ENCODE results near the gene SEMA4C.
"Not testable (repeated sequence)": the region's sequence is repeated elsewhere in the genome, so short reads cannot be mapped to it uniquely, and the experiment has no call there.

DNA sequence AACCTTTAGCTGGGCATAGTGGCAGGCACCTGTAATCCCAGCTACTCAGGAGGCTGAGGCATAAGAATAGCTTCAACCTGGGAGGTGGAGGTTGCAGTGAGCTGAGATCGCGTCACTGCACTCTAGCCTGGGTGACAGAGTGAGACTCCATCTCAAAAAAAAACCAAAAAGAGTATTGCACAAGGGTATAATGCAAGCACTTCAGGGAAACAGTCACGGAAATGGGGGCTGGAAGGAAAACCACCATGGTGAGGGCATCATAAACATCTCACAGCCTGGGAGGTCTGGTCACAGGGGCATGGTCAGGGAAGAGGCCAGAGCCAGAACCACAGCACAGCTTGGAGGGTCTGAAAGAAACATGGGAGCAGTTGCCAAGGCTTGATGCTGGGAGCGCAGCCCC lies 6.8 kb downstream of the SEMA4C start:
- TF ChIP-seq, protein P1, sequence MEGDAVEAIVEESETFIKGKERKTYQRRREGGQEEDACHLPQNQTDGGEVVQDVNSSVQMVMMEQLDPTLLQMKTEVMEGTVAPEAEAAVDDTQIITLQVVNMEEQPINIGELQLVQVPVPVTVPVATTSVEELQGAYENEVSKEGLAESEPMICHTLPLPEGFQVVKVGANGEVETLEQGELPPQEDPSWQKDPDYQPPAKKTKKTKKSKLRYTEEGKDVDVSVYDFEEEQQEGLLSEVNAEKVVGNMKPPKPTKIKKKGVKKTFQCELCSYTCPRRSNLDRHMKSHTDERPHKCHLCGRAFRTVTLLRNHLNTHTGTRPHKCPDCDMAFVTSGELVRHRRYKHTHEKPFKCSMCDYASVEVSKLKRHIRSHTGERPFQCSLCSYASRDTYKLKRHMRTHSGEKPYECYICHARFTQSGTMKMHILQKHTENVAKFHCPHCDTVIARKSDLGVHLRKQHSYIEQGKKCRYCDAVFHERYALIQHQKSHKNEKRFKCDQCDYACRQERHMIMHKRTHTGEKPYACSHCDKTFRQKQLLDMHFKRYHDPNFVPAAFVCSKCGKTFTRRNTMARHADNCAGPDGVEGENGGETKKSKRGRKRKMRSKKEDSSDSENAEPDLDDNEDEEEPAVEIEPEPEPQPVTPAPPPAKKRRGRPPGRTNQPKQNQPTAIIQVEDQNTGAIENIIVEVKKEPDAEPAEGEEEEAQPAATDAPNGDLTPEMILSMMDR (IDR thresholded peaks at IDR 0.05), result not testable (repeated sequence)
- not testable (repeated sequence) for TF ChIP-seq FOXJ3 (CRISPR knock-in tag; IDR thresholded peaks at IDR 0.05); EP300 (IDR thresholded peaks at IDR 0.05; ENCODE audit: borderline replicate concordance in 1 of 2, low read depth in 1 of 2, low read length in 1 of 2); ELF1 (IDR thresholded peaks at IDR 0.05); SMC3 (IDR thresholded peaks at IDR 0.05; ENCODE audit: low read depth, low read length); FOSL2 (IDR thresholded peaks at IDR 0.05; ENCODE audit: borderline replicate concordance, low read depth); RFX5 (IDR thresholded peaks at IDR 0.05; ENCODE audit: low read length); GABPA (IDR thresholded peaks at IDR 0.05; ENCODE audit: low read depth); FOXM1 (IDR thresholded peaks at IDR 0.05; ENCODE audit: low read depth)
- TF ChIP-seq, protein P2, sequence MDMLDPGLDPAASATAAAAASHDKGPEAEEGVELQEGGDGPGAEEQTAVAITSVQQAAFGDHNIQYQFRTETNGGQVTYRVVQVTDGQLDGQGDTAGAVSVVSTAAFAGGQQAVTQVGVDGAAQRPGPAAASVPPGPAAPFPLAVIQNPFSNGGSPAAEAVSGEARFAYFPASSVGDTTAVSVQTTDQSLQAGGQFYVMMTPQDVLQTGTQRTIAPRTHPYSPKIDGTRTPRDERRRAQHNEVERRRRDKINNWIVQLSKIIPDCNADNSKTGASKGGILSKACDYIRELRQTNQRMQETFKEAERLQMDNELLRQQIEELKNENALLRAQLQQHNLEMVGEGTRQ (IDR thresholded peaks at IDR 0.05; ENCODE audit: borderline replicate concordance, low read depth, low read length), result not testable (repeated sequence)
- TF ChIP-seq, protein P3, sequence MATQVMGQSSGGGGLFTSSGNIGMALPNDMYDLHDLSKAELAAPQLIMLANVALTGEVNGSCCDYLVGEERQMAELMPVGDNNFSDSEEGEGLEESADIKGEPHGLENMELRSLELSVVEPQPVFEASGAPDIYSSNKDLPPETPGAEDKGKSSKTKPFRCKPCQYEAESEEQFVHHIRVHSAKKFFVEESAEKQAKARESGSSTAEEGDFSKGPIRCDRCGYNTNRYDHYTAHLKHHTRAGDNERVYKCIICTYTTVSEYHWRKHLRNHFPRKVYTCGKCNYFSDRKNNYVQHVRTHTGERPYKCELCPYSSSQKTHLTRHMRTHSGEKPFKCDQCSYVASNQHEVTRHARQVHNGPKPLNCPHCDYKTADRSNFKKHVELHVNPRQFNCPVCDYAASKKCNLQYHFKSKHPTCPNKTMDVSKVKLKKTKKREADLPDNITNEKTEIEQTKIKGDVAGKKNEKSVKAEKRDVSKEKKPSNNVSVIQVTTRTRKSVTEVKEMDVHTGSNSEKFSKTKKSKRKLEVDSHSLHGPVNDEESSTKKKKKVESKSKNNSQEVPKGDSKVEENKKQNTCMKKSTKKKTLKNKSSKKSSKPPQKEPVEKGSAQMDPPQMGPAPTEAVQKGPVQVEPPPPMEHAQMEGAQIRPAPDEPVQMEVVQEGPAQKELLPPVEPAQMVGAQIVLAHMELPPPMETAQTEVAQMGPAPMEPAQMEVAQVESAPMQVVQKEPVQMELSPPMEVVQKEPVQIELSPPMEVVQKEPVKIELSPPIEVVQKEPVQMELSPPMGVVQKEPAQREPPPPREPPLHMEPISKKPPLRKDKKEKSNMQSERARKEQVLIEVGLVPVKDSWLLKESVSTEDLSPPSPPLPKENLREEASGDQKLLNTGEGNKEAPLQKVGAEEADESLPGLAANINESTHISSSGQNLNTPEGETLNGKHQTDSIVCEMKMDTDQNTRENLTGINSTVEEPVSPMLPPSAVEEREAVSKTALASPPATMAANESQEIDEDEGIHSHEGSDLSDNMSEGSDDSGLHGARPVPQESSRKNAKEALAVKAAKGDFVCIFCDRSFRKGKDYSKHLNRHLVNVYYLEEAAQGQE (IDR thresholded peaks at IDR 0.05; ENCODE audit: low read depth, low read length), result not testable (repeated sequence)

All from SK-N-SH (cell line).